HG03060 (cell line): ENCODE results near the gene DDA1.

Experiments
- ATAC-seq: cut with Tn5 transposase; IDR thresholded peaks from one replicate; pipeline ENCODE4 v1.9.1; 2021; ENCODE audit warnings: low read depth, moderate number of reproducible peaks; ENCODE audit not compliant: unreplicated experiment

The DDA1 gene

DNA sequence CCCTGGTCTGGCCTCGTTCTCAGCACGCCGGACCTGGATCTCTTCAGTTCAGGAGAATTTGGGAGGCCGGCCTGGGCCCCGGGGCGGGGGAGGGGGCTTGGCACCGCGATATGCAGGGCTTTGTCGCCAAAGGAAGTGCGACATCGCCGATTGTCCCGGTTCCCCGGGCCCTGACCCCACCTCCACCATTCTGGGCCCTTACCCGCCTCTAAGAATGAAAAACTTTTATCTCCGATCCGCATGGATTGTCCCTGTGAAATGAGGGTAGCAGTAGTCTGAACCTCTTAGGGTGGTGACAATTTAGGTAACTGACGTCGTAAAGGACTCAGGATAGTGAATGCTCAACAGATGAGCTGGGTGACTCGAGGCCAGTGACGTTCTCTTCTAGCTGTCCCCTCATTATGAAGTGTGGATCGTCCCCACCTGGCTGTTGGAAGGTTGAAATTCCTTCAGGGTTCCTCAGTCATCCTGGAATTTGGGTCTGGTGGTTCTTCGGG, 650 bp downstream of the DDA1 start:
- no peak for ATAC-seq

DNA sequence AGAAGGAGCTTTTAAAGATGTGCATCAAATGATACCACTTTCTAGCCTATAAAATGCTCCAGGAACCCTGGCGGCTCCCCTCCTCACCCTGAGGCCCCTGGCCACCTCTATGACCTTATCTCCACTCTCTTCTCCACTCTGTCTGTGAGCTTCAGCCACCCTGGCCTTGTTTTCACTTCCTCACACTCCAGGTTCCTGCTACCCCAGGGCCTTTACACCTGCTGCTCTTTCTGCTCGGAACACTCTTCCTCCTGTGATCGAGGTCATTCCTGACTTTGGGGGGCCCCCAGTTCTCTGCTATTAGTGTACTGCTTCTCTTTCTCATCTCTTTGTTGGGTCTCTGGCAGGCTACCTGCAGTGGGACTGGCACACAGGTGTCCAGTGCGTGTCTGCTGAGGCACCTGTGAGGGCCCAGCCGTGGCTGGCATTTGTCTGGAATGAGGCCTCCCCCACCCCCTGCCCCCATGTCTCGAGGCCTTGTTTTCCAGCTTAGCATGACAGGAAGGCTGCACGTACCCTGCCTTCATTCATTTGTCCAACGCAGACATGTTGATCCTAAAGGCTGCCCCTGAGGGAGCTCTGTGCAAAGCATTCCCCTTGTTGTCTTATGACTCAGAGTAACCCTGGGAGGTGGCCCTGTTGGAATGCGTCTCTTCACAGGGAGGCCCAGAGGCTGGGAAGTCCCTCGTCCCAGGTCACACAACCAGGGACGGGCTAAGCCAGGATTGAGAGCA, 2.3 kb downstream of the DDA1 start:
- no peak for ATAC-seq

GRCh38 chr19:17312189-17313113, 3.1 kb downstream of the DDA1 start:
- ATAC-seq = no peak

DNA sequence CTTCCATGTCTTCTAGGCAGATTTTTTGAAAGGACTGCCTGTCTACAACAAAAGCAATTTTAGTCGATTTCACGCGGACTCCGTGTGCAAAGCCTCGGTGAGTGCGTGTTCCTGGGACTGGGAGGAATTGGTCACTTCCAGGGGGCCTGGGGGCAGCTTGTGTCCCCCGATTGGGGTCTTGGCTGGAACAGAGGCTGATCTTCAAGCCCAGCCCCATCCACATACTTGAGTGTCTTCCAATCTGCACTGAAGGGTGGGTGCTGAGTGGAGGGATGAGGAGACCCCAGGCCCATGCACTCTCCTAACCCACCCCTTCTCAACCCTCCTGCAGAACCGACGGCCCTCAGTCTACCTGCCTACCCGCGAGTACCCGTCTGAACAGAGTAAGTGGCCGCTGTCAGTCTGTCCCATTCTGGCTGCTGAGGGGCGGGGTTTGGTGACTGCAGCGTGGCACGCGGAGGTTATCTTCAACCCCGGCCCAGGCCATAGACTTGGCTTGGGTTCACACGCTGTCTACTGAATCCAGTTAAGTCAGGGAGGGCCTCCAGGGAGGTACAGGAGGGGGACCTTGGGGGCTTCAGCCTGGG, 4.7 kb downstream of the DDA1 start:
- ATAC-seq = no peak

DNA sequence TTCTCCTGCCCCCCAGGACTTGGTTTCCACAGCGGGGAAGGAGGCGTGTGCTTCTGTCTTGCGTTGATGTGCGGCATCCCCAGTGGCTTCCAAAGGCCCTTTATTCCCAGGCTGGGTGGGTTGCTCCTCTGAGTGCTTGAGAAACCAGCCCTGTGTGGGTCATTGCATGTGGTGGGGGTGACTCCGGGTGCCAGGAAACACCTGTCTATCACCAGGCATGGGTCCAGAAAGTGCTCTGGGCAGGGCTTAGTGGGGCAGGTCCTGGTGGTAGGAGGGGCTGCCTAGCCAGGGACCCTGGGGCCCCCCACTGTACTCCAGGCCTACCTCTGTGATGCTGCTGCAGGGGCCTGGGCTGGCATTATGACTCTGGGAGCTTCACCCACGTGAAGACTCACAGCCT, 9.6 kb downstream of the DDA1 start:
- no peak for ATAC-seq

DNA sequence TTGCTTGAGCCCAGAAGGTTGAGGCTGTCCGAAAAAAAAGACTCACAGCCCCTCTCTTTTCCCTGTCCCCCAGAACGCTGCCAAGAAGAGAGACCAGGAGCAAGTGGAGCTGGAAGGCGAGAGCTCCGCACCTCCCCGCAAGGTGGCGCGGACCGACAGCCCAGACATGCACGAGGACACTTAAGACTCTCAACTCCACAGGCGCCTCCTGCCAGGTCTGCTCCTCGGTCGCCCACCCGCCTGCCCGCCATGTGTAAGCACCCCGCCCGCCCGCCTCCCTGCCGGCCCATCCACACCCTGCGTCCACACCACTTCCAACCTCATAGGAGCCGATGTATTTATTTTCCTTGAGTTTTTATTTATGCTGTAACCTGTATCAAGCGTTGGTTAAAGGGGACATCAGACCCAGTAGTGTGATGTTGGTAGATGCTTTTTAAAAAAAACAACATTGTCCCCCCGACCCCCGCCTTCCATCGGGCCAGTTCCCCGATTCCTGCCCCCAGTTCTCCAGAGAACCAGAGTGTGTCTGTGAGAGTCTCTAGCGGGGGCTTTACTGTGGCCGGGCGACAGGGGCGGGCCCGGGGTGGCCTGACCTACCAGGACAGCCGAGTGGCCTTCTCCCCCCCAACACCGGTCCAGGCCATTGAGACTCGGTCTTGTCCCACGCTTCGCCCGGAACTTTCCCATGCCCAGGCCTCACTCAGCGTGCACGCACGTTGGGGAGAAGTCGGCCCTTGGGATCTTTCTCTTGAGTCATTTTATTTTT, 10.3 kb downstream of the DDA1 start:
- ATAC-seq = no peak

GRCh38 chr19:17320435-17320834, 11.1 kb downstream of the DDA1 start:
- ATAC-seq = no peak

DNA sequence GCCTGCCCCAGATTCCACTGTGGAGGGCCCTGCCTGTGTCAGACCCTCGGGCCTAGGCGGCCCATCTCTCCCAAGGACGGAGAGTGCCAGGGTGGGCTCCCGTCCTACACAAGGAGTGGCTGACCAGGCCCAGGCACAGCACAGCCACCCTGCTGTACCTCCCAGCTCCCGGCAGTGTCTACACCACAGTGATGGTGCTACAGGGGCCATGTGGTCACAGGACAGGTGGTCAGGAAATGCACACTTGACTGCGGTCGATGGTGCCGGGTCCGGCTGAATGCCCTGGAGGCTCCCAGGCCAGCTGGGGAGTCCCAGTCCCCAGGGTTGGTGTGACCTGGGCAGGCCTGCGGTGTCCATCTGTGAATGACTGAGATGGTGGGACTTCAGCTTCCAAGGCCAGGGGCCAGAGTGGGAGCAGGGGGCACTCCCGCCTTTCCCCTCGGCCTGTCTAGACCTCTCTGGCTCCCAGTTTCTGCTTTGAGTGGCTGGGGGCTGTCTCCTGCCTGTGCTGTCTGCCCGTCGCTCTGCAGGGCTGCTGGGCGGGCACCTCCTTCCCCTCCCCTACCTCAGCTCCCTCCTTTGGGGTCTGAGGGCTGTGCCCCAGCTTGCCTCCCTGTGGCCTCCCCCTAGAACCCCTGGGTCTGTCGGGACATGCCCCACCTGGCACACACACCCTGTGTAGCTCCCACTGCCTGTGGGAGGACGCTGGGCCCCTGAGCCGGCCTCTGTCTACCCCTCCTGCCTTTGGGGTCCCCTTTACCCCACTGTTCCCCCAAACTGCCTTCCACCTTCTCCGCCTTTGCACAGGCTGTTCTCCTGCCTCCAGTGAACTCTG, 12.5 kb downstream of the DDA1 start:
- ATAC-seq = no peak

GRCh38 chr19:17322854-17323253, 13.5 kb downstream of the DDA1 start:
- no peak for ATAC-seq

GRCh38 chr19:17323300-17323963, 14.1 kb downstream of the DDA1 start:
- no peak for ATAC-seq

GRCh38 chr19:17323964-17324332, 14.6 kb downstream of the DDA1 start:
- ATAC-seq = no peak

DNA sequence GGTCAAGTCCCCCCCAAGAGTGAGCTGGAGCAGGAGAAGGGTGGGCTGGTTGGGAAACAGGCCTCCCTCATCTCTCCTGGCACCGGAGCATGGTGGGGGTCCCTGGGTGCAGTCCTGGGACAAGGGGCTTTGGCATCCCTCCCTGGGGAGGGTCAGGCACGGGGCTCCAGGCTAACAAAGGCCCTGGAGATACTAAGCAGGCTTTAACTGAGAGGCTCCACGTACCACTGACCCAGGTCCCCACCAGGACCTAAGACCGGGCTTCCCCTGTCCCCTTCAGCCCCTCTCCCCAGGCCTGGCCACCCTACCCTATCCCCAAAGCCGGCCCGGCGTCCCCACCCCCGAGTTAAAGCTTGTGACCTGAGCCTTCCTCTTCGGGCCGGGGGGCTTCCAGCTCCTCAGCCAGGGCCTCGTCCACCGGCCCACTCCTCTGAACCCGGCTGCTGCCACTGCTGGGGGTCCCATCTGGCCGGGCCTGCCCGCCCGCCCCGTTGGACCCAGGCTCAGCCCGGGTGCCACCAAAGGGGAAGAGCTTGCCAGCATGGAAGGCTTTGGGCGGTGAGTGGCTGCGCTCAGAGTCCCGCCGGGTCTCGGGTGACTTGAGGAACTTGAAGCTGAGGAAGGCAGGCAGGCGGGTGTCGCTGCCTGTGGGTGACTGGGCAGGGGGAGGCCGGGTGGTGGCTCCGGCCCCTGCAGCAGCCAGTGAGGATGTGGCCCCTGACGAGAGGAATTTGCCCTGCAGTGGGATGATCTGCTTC, 15.2 kb downstream of the DDA1 start:
- no peak for ATAC-seq

GRCh38 chr19:17325133-17325532, 15.8 kb downstream of the DDA1 start:
- no peak for ATAC-seq

- ATAC-seq = no peak
Observed at GRCh38 chr19:17325881-17326594, 16.7 kb downstream of the DDA1 start.

GRCh38 chr19:17326595-17326966, 17.2 kb downstream of the DDA1 start:
- no peak for ATAC-seq

DNA sequence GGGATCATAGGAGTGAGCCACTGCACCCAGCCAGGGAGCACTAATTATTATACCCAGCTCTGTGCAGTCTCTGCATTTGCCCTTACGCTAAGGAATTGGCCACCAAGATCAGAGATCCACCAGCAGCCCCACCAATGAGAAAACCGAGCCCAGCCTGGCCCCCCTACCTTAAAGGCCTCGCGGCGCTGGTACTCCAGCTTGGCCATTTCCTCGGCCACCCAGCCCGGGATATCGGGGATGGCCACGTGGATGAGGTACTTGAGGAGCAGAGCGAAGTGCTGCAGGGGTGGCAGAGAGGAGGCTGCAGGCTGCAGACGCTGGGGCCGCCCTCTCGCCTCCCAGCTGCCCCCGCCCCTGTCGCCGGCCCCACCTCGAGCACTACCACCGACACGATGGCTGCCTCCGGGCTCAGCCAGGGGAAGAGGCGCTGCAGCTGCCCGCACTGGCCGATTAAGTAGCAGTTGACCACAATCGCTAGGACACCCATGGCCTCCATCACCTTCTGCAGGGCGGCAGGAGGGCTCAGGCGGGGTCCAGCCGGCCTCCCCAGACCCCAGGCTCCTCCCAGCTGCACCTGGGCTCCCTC, 17.8 kb downstream of the DDA1 start:
- ATAC-seq = no peak

- ATAC-seq = no peak
Observed at GRCh38 chr19:17327654-17328516, 18.5 kb downstream of the DDA1 start.
